HG02678 (cell line): ENCODE results near the gene PLCG2.
"Not testable (repeated sequence)": the region's sequence is repeated elsewhere in the genome, so short reads cannot be mapped to it uniquely, and the experiment has no call there.

ENCODE experiments used
- ATAC-seq: cut with Tn5 transposase; IDR thresholded peaks from one replicate; pipeline ENCODE4 v1.9.1; 2021; ENCODE audit warnings: mild to moderate bottlenecking, moderate library complexity; ENCODE audit not compliant: unreplicated experiment

PLCG2 gene

GRCh38 chr16:81778861-81779535 lies at the start of gene PLCG2:
PLCG2 (plus strand) TSS chr16:81779291; CDS start chr16:81785990, 6,699 bp downstream.
- ATAC-seq: peak; percentile 85

DNA sequence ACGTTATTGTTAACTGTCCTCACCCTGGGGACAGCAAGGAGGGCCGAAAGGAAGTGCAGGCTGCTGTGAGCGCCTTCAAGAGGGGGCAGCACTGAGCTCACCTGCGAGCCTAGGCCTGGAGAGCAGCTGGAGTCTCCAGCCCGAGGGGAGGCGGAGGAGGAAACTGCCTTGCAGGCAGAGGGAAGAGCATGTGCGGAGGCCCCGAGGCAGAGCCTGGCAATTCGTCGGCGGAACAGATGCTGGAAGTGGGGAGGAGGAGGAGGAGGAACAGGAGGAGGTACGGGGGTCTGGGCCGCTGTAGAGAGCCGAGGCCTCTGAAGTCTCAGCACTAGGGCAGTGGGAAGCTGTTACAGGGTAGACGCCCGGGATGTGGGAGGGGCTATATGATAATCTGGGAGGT lies 49.6 kb upstream of the PLCG2 start:
- no peak for ATAC-seq

DNA sequence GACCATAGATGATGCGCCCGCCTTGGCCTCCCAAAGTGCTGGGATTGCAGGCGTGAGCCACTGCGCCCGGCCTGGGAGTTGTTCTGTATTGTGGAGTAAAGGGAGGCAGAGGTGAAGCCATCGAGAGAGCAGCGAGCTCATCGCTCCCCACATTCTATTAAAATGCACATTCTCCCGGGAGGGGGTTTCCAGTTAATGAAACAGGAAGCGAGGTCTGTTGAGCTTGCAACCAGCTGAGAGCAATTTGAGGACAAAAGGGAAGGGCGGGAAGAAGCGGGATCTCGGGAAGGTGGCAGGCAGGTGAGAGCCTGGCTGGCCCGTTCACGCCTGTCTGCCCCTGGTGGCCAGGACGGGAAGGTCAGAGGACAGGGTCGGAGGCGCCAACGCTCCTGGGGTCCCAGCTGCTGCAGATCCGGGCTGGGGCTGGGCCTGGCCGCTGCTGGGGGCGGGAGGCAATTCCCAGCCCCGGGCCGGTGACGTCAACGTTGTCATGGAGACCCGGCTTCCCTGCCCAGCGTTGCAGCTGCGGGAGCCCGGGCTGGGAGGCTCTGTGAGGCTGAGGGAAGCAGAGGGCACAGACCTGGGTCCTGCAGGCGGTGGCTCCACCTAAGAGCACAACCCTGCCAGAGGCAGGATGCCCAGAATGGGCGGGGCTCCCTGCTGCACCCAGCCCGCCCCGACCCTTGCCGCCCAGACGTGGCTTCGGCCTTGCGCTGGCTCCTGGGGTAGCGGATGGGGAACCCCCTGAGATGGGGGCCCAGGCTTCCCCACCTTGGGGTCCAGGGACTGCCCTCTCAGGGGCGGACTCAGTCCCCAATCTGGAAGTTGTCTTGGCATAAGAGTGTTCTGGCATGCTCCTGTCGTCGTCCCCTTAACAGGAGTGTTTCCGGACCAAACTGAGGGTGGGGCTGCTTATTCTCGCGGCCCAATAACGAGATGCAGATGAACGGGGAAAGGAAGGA lies 48.7 kb upstream of the PLCG2 start:
- ATAC-seq: peak; percentile 72

GRCh38 chr16:81731649-81732048 lies 47.4 kb upstream of the PLCG2 start:
- no peak for ATAC-seq

- ATAC-seq: no peak
Observed at GRCh38 chr16:81732699-81733098, 46.4 kb upstream of the PLCG2 start.

GRCh38 chr16:81733295-81733694 lies 45.8 kb upstream of the PLCG2 start:
- no peak for ATAC-seq

DNA sequence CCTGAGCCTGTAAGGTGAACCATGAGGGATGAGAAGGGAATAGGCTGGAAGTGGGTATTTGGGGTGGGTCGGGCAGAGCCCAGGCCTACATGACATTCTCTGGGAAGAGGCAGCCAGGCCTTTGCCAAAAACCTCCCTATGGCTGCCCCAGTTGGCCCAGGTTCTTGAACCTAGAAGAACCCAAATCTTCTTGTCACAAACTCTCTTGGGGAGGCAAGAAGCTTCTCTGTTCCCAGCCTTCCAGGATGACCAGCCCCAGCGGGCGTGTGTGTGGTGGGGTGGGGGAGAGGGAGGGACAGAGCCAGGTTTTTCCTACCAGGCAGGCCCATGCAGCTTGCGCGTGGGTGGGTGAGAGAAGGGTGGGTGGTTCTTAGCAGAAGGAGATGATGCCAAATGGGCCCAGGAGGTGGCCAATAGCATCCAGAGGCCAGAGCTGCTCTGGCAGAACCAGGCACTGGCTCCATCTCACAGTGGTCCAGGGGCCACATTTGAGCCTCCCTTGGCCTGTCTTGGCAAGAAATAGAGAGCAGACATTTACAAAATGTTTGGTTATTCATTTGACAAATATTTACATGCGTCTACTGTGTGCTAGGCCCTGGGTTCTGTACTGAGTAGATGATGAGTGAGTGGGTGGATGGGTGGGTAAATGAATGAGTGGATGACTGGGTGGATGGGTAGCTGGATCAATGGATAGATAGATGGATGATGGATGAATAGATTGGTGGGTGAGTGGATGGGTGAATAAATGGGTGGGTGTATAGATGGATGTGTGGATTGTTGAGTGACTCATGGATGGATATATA lies 44.3 kb upstream of the PLCG2 start:
- ATAC-seq: no peak

GRCh38 chr16:81737885-81738536 lies 41.1 kb upstream of the PLCG2 start:
- peak; percentile 66 for ATAC-seq

DNA sequence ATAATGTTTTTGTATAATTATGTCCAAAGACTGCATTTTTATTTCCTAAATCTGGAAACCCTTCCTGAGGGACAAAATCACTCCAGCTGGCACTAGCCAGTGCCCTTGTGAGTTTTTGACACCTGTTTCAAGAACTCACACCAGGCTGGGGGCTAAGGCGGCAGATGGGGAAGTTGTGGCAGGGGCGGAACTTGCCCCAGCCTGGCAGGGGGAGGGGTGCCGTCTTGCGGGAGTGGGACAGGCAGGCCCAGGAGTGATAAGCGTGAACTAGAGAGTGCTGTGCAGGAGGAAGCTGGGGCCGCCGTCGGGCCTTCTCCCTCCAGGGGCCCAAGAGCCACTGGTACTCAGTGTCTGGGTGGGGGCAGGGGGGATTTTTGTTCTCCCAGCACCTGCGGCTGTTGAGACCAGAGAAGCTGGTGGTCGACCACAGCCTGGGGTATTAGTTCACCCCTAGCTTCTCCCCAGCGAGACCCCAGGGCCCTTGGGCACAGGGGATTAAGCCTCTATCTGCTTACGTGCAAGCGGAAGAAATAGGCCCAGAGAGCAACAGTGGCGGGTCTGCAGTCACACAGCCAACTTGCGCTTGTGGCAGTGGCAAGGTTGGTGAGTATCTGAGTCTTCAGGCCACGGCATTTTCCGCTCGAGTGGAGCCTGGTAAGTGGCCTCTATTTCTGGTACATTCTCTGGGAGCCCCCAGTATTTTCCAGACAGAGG lies 40.2 kb upstream of the PLCG2 start:
- peak; percentile 29 for ATAC-seq

DNA sequence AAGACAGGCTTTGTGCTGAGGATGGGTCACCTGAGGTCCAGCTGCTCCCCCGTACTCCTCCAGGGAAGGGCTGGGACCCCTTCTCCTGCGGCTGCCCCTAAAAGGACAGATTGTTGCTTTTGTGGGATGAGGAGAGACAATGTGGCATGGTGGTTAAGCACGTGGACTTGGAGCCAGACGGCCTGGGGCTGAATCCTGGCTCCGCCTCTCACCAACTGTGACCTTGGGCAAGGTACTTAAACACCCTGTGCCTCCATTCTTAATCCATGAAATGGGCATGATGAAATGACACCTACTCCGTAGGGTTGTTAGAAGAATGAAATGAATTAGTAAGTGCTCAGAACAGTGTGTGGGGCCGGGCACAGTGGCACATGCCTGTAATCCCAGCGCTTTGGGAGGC lies 39.6 kb upstream of the PLCG2 start:
- ATAC-seq: no peak

DNA sequence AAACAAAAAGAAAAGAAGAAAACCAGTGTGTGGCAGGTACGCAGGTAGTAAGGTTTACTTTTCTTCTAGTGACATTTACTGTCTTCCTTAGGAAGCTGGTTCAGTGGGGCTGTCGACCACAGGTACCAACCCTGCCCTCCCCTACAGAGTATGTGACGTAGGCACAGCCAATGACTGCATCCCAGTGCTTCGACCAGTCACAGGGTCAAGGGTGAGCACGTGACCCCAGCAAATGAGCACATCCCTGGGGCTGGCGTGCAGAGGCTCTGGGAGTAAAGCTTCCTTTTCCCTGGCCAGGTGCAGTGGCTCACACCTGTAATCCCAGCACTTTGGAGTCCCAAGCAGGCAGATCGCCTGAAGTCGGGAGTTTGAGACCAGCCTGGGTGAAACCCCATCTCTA lies 38.9 kb upstream of the PLCG2 start:
- ATAC-seq: peak; percentile 70

DNA sequence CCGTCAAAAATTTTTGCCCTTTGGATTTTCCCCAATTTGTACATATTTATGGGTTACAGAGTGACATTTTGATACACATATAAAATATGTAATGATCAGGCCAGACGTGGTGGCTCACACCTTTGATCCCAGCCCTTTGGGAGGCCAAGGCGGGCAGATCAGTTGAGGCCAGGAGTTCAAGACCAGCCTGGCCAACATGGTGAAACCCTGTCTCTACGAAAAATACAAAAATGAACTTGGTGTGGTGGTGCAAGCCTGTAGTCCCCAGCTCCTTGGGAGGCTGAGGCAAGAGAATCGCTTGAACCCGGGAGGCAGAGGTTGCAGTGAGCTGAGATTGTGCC lies 37.7 kb upstream of the PLCG2 start:
- ATAC-seq: not testable (repeated sequence)

- ATAC-seq: no peak
Observed at GRCh38 chr16:81744385-81744784, 34.7 kb upstream of the PLCG2 start.

GRCh38 chr16:81744911-81745310 lies 34.2 kb upstream of the PLCG2 start:
- ATAC-seq: no peak

- peak; percentile 87 for ATAC-seq
Observed at GRCh38 chr16:81745704-81746558, 33.2 kb upstream of the PLCG2 start.

DNA sequence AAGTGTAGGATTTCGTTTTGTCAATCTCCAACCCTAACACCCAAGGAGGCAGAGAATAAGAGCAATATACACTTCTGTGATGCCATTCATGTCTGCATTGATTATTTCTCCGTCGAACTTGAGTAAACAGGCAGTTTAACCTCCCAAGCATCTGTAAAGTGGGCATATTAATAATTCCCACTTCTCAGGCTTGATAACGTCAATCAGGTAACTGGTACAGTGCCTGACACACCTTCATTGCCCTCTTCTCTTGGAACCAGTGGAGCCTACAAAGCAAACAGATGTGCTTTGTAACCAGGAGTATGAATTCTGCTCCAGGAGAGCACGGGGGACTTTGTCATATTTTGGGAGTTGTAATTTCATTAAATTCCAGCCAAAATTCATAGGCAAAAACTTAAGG lies 32.5 kb upstream of the PLCG2 start:
- ATAC-seq: no peak

GRCh38 chr16:81748476-81749198 lies 30.5 kb upstream of the PLCG2 start:
- ATAC-seq: no peak

GRCh38 chr16:81752225-81752875 lies 26.7 kb upstream of the PLCG2 start:
- peak; percentile 89 for ATAC-seq
